ENCODE data around the gene RAP1GDS1.

DNA sequence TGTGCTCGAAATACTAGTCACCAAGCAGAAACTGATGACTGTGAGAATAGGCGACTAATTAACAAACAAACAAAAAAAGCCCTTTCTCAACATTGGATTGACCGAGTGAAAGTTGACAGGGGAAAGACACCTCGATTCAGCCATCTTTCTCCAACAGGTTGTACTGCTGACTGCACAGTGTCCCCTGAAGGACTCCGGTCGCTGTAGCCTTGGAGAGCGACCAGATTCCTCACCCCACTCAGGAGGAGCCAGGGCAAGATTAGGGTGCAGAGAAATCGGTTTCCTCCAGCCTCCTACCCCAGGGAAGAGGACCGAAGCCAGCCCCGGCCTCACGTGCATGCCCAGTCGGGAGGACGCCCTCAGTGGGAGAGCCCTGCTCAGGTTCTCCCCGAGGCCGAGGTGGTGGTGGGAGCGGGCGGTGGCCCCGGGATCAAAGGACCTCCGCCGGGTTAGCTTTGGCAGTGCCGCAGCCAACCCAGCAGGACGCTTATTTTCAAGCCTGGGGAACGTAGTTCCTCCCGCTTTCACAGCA lies 1.1 kb upstream of the RAP1GDS1 start:
- TF ChIP-seq YY1 (IDR thresholded peaks at IDR 0.05; ENCODE audit: insufficient read depth, insufficient read length) (no peak), ZNF274 (IDR thresholded peaks at IDR 0.05; ENCODE audit: low read depth, low read length) (no peak)

Measured in NT2/D1 (cell line).